Loucy (cell line): ENCODE results near the gene HEXD.

ENCODE experiments used
- H2AFZ ChIP-seq: fragments of 200-600 bp; sonication (generic); 2 replicates; pipeline ENCODE4 v1.6.0; 2016; ENCODE audit warnings: antibody characterized with exemption, mild to moderate bottlenecking, low read length, moderate library complexity
- H3F3A ChIP-seq: fragments of 200-600 bp; 2 replicates; pipeline ENCODE4 v1.6.0; 2016; ENCODE audit warnings: antibody characterized with exemption, low read depth, mild to moderate bottlenecking
- H3K27me3 ChIP-seq: fragments of 200-600 bp; sonication (generic); 2 replicates; pipeline ENCODE4 v1.6.1; 2014; ENCODE audit warnings: low read length, mild to moderate bottlenecking; ENCODE audit not compliant: insufficient read depth, poor library complexity, severe bottlenecking
- H3K36me3 ChIP-seq: fragments of 200-600 bp; sonication (generic); 2 replicates; pipeline ENCODE4 v1.6.1; 2016; ENCODE audit warnings: low read length; ENCODE audit not compliant: insufficient read depth
- H3K4me1 ChIP-seq: fragments of 200-600 bp; sonication (generic); 2 replicates; pipeline ENCODE4 v1.5.1; 2014; ENCODE audit warnings: low read length, mild to moderate bottlenecking; ENCODE audit not compliant: insufficient read depth, poor library complexity, severe bottlenecking
- H3K4me2 ChIP-seq: fragments of 200-600 bp; sonication (generic); 2 replicates; pipeline ENCODE4 v1.6.0; 2014; ENCODE audit warnings: antibody characterized with exemption, low read length, low read depth, mild to moderate bottlenecking; ENCODE audit not compliant: poor library complexity, severe bottlenecking
- H3K4me3 ChIP-seq: fragments of 200-600 bp; sonication (generic); 2 replicates; pipeline ENCODE4 v1.5.1; 2014; ENCODE audit warnings: low read length, mild to moderate bottlenecking, mixed read lengths; ENCODE audit not compliant: poor library complexity, severe bottlenecking
- H3K79me2 ChIP-seq: fragments of 200-600 bp; sonication (generic); 2 replicates; pipeline ENCODE4 v1.6.1; 2014; ENCODE audit warnings: low read length; ENCODE audit not compliant: insufficient read depth
- H3K9ac ChIP-seq: fragments of 200-600 bp; sonication (generic); 2 replicates; pipeline ENCODE4 v1.6.0; 2014; ENCODE audit warnings: mild to moderate bottlenecking, low read depth, low read length, moderate library complexity; ENCODE audit not compliant: poor library complexity, severe bottlenecking
- H3K9me2 ChIP-seq: fragments of 200-600 bp; sonication (generic); replicated peaks from 2 replicates; pipeline ENCODE4 v1.6.1; 2016; ENCODE audit warnings: low read depth, low read length, mixed read lengths
- H3K9me3 ChIP-seq: fragments of 200-600 bp; sonication (generic); 2 replicates; pipeline ENCODE4 v1.6.1; 2014; ENCODE audit warnings: mild to moderate bottlenecking, antibody characterized with exemption, low read length, low read depth; ENCODE audit not compliant: insufficient read depth
- H4K20me1 ChIP-seq: fragments of 200-600 bp; sonication (generic); 2 replicates; pipeline ENCODE4 v1.6.0; 2014; ENCODE audit warnings: antibody characterized with exemption, low read length, mild to moderate bottlenecking; ENCODE audit not compliant: insufficient read depth, poor library complexity, severe bottlenecking
- CTCF ChIP-seq: fragments of 200-600 bp; sonication (generic); conservative IDR thresholded peaks from 2 replicates; pipeline ENCODE4 v1.5.1; 2014; ENCODE audit warnings: mild to moderate bottlenecking, antibody characterized with exemption, low read length
- EZH2phosphoT487 ChIP-seq: fragments of 200-600 bp; IDR thresholded peaks from 2 replicates; pipeline ENCODE4 v1.6.1; 2018; ENCODE audit warnings: antibody characterized with exemption, mild to moderate bottlenecking, moderate library complexity, borderline replicate concordance

HEXD gene

GRCh38 chr17:82418001-82418986 lies at the start of gene HEXD, which contains the start of gene OGFOD3:
Gene HEXD (plus strand): TSS chr17:82418347. CDS start chr17:82419800, 1,453 bp downstream.
Gene OGFOD3 (minus strand): TSS chr17:82418586. CDS start chr17:82418485, 101 bp downstream.
- H4K20me1 ChIP-seq: peaks cover 22% of the 10 kb centered on the region
- H2AFZ ChIP-seq: 0 out of 2 replicates have a peak within 1 kb of the TSS, but pooled peaks have one; percentile 76
- H3F3A ChIP-seq: no peaks in the 10 kb centered on the region
- H3K4me2 ChIP-seq: peak within 1 kb of the TSS; percentile 93
- H3K79me2 ChIP-seq: peaks cover 20% of the 10 kb centered on the region; the same call in 1 of the 2 replicates
- peak within 1 kb of the TSS; percentile 99 for H3K4me3 ChIP-seq
- H3K27me3 ChIP-seq: no peaks in the 10 kb centered on the region
- peaks cover 14% of the 10 kb centered on the region for H3K4me1 ChIP-seq
- no peaks in the 10 kb centered on the region for H3K9me3 ChIP-seq
- TF ChIP-seq CTCF (no peak), EZH2phosphoT487 (no peak)
- peak within 1 kb of the TSS; percentile 84 for H3K9ac ChIP-seq
- H3K36me3 ChIP-seq: no peaks in the 10 kb centered on the region
- no peaks in the 10 kb centered on the region for H3K9me2 ChIP-seq

GRCh38 chr17:82369211-82369610 lies 48.9 kb upstream of the HEXD start:
- no peaks in the 10 kb centered on the region for H3K9me3 ChIP-seq
- no peaks in the 10 kb centered on the region for H3K27me3 ChIP-seq
- no peaks in the 10 kb centered on the region for H4K20me1 ChIP-seq
- H3K4me3 ChIP-seq: no peak overlapping the region
- peak overlapping the region; percentile 49 for H3K9ac ChIP-seq
- no peaks in the 10 kb centered on the region for H3K36me3 ChIP-seq
- H3K79me2 ChIP-seq: peaks cover 11% of the 10 kb centered on the region
- no peak for TF ChIP-seq CTCF
- no peak for TF ChIP-seq EZH2phosphoT487
- peaks cover 16% of the 10 kb centered on the region for H3F3A ChIP-seq
- no peak overlapping the region for H2AFZ ChIP-seq
- no peaks in the 10 kb centered on the region for H3K9me2 ChIP-seq
- peak overlapping the region; percentile 7 for H3K4me2 ChIP-seq
- H3K4me1 ChIP-seq: peaks cover 37% of the 10 kb centered on the region

GRCh38 chr17:82370471-82371332 lies 47.4 kb upstream of the HEXD start:
- peaks cover 11% of the 10 kb centered on the region for H3K79me2 ChIP-seq
- no peaks in the 10 kb centered on the region for H3K36me3 ChIP-seq
- no peaks in the 10 kb centered on the region for H4K20me1 ChIP-seq
- TF ChIP-seq CTCF (no peak), EZH2phosphoT487 (no peak)
- no peaks in the 10 kb centered on the region for H3K27me3 ChIP-seq
- peaks cover 16% of the 10 kb centered on the region for H3F3A ChIP-seq
- no peaks in the 10 kb centered on the region for H3K9me2 ChIP-seq
- no peak overlapping the region for H3K4me2 ChIP-seq
- no peak overlapping the region for H2AFZ ChIP-seq
- H3K9ac ChIP-seq: no peak overlapping the region
- peaks cover 30% of the 10 kb centered on the region for H3K4me1 ChIP-seq
- H3K9me3 ChIP-seq: no peaks in the 10 kb centered on the region
- no peak overlapping the region for H3K4me3 ChIP-seq
